SK-N-SH treated with all-trans-retinoic acid at 6 μM for 48 hours (cell line): ENCODE measurements around the gene MB21D2.

Experiments
- ARNTL ChIP-seq: fragments of 450-650 bp; formaldehyde crosslinking; IDR thresholded peaks from 2 replicates; pipeline ENCODE4 v1.5.0; 2020; ENCODE audit warnings: low read depth, mild to moderate bottlenecking, moderate library complexity, borderline replicate concordance
- ISL1 ChIP-seq: fragments of 250-450 bp; sonication (Bioruptor Pico); IDR thresholded peaks from 2 replicates; pipeline ENCODE4 v2.1.2; 2022; ENCODE audit warnings: mild to moderate bottlenecking, moderate library complexity
- ZFP30 ChIP-seq: fragments of 450-650 bp; formaldehyde crosslinking; IDR thresholded peaks from 2 replicates; pipeline ENCODE4 v1.5.0; 2022; ENCODE audit warnings: mild to moderate bottlenecking, moderate library complexity
- ZNF565 ChIP-seq: fragments of 450-650 bp; formaldehyde crosslinking; conservative IDR thresholded peaks from 2 replicates; pipeline ENCODE4 v1.5.0; 2020; ENCODE audit warnings: low read depth, mild to moderate bottlenecking, moderate library complexity

- TF ChIP-seq ZNF565 (CRISPR knock-in tag) (no peak), ISL1 (CRISPR knock-in tag) (peak; percentile 44), ZFP30 (CRISPR knock-in tag) (no peak), ARNTL (CRISPR knock-in tag) (no peak)
These were observed 30.6 kb downstream of the MB21D2 start for GRCh38 chr3:192887047-192887446.
